RCC 7860 (cell line): ENCODE results near the gene MADCAM1.

Experiments
- DNase-seq: peaks from one replicate; pipeline ENCODE4 v3.0.0-alpha.2; 2015; ENCODE audit warnings: low spot score
- FAIRE-seq: peaks from 2 replicates; lab custom pipeline; 2012; peaks lifted over from hg19 to GRCh38; lab: Jason Lieb, UNC

Gene MADCAM1

GRCh38 chr19:547836-548720 is 51.8 kb downstream of the MADCAM1 start:
- no peak for DNase-seq
- FAIRE-seq = no peak

GRCh38 chr19:548886-549830 is 52.9 kb downstream of the MADCAM1 start:
- no peak for FAIRE-seq

GRCh38 chr19:554817-555216 is 58.5 kb downstream of the MADCAM1 start:
- FAIRE-seq = no peak

More at GRCh38 chr19:548886-549830, 52.9 kb downstream of the MADCAM1 start:
- DNase-seq = no peak

More at GRCh38 chr19:554817-555216, 58.5 kb downstream of the MADCAM1 start:
- no peak for DNase-seq
